Left lung (tissue), 14 donors: Measurements from ENCODE around the gene LRRC42. TPM values are rescaled to one million over a fixed set of nuclear protein-coding genes. Genes with fewer than 3 reads are reported as not detected.

Experiments used
- ATAC-seq: fragments of 200-7000 bp; cut with Tn5 transposase; one replicate; pipeline ENCODE4 v1.9.1; 2020; ENCODE audit warnings: moderate library complexity
- DNase-seq, 4 donors: peaks; one replicate each; pipeline ENCODE4 v3.0.0-alpha.2; 2013 to 2020
- H3K27ac ChIP-seq, 2 donors: fragments of 200-600 bp; sonication (generic) in 1 of 2; one replicate each; pipeline versions ENCODE4 v1.5.0 to v1.8.0; 2020 to 2021
- H3K27me3 ChIP-seq, 2 donors: fragments of 200-600 bp; sonication (generic) in 1 of 2; one replicate each; pipeline versions ENCODE4 v1.5.0 to v1.8.0; 2020 to 2021
- H3K36me3 ChIP-seq, 2 donors: fragments of 200-600 bp; sonication (generic) in 1 of 2; one replicate each; pipeline versions ENCODE4 v1.5.0 to v1.8.0; 2020 to 2021
- H3K4me1 ChIP-seq, 2 donors: fragments of 200-600 bp; one replicate each; pipeline ENCODE4 v1.8.0; 2021
- H3K4me3 ChIP-seq, 2 donors: fragments of 200-600 bp; sonication (generic) in 1 of 2; one replicate each; pipeline versions ENCODE4 v1.5.0 to v1.8.0; 2020 to 2021; ENCODE audit warnings: mild to moderate bottlenecking in 1 of 2
- H3K9me3 ChIP-seq, 2 donors: fragments of 200-600 bp; sonication (generic) in 1 of 2; one replicate each; pipeline versions ENCODE4 v1.5.0 to v1.8.0; 2020 to 2021
- intact Hi-C, 2 donors: fragments of 100-400 bp; cut with DNase I; formaldehyde crosslinking; loops; one replicate each; pipeline versions ENCODE4 v1.11.2 to v1.14.2; 2022
- long read RNA-seq, 12 donors: library from polyadenylated mRNA in 2 of 12; unstranded in 2 of 12; transcript quantifications; one replicate each; pipeline ENCODE4 v2.0.0 and lab custom pipeline, GENCODE V29; 2019 to 2026
- polyA plus RNA-seq, 6 donors: library from polyadenylated mRNA; unstranded; fragments of 120-200 nt; gene quantifications; one replicate each; pipeline ENCODE4 v1.2.1, GENCODE V29; 2013; ENCODE audit not compliant: insufficient read length in 6 of 6
- total RNA-seq, 2 donors: library from RNA; stranded (reverse); fragmentation: NEBNext Ultra II Directional; extraction: Animal tissue kit (Norgen Biotek cat#: 25700); gene quantifications; one replicate each; pipeline ENCODE4 v1.2.1, GENCODE V29; 2021
- TF ChIP-seq, protein P1 (sequence below), 2 donors: fragments of 200-600 bp; sonication (generic) in 1 of 2; IDR thresholded peaks; one replicate each; pipeline versions ENCODE4 v1.5.0 to v1.8.0; 2021; ENCODE audit warnings: antibody characterized with exemption in 2 of 2
- donor health status: DM: no; HTN: yes; CAD: no.
- donor health status: DM: no; HTN: no; CAD: no.

The LRRC42 gene, protein sequence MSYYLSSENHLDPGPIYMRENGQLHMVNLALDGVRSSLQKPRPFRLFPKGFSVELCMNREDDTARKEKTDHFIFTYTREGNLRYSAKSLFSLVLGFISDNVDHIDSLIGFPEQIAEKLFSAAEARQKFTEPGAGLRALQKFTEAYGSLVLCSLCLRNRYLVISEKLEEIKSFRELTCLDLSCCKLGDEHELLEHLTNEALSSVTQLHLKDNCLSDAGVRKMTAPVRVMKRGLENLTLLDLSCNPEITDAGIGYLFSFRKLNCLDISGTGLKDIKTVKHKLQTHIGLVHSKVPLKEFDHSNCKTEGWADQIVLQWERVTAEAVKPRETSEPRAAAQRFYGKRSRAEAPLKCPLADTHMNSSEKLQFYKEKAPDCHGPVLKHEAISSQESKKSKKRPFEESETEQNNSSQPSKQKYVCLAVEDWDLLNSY
- 10 to 100 TPM; 18.0 to 21.9 TPM for total RNA-seq
- polyA plus RNA-seq = 10 to 100 TPM; 33.9 to 43.2 (median 36.0) TPM
- long read RNA-seq, donor 1, transcript LRRC42-205 (3 exons, 611 nt) = major isoform, 11 of 33 reads
- long read RNA-seq, donor 1, transcript LRRC42-201 (8 exons, 1,727 nt) = minor isoform, 8 of 33 reads
- long read RNA-seq, donor 1, transcript LRRC42-203 (9 exons, 2,037 nt) = minor isoform, 7 of 33 reads
- long read RNA-seq, donor 1, partial matches to known transcripts = 7 of 33 reads
- long read RNA-seq, donor 1, other reads (novel, unspliced or antisense) = 0 of 33 reads
- long read RNA-seq, donor 2, transcript LRRC42-203 (9 exons, 2,037 nt) = minor isoform, 6 of 23 reads
- long read RNA-seq, donor 2, transcript LRRC42-205 (3 exons, 611 nt) = major isoform, 10 of 23 reads
- long read RNA-seq, donor 2, transcript LRRC42-201 (8 exons, 1,727 nt) = minor isoform, 7 of 23 reads
- long read RNA-seq, donor 2, partial matches to known transcripts = 0 of 23 reads
- long read RNA-seq, donor 2, other reads (novel, unspliced or antisense) = 0 of 23 reads
- long read RNA-seq, donor 3, transcript LRRC42-203 (9 exons, 2,037 nt) = minor isoform, 5 of 23 reads
- long read RNA-seq, donor 3, transcript LRRC42-201 (8 exons, 1,727 nt) = major isoform, 7 of 23 reads
- long read RNA-seq, donor 3, partial matches to known transcripts = 7 of 23 reads
- long read RNA-seq, donor 3, other reads (novel, unspliced or antisense) = 0 of 23 reads
- long read RNA-seq, donor 4, transcript LRRC42-201 (8 exons, 1,727 nt) = major isoform, 7 of 22 reads
- long read RNA-seq, donor 4, transcript LRRC42-203 (9 exons, 2,037 nt) = minor isoform, 5 of 22 reads
- long read RNA-seq, donor 4, partial matches to known transcripts = 3 of 22 reads
- long read RNA-seq, donor 4, other reads (novel, unspliced or antisense) = 7 of 22 reads
- long read RNA-seq, donor 5, transcript LRRC42-203 (9 exons, 2,037 nt) = minor isoform, 5 of 14 reads
- long read RNA-seq, donor 5, transcript LRRC42-205 (3 exons, 611 nt) = major isoform, 6 of 14 reads
- long read RNA-seq, donor 5, partial matches to known transcripts = 0 of 14 reads
- long read RNA-seq, donor 5, other reads (novel, unspliced or antisense) = 0 of 14 reads
- long read RNA-seq, donor 6, transcript LRRC42-205 (3 exons, 611 nt) = major isoform, 8 of 22 reads
- long read RNA-seq, donor 6, transcript LRRC42-201 (8 exons, 1,727 nt) = major isoform, 8 of 22 reads
- long read RNA-seq, donor 6, transcript LRRC42-203 (9 exons, 2,037 nt) = minor isoform, 6 of 22 reads
- long read RNA-seq, donor 6, partial matches to known transcripts = 0 of 22 reads
- long read RNA-seq, donor 6, other reads (novel, unspliced or antisense) = 0 of 22 reads
- long read RNA-seq, donor 7, partial matches to known transcripts = 8 of 14 reads
- long read RNA-seq, donor 7, other reads (novel, unspliced or antisense) = 0 of 14 reads
- long read RNA-seq, donor 8, transcript LRRC42-203 (9 exons, 2,037 nt) = minor isoform, 5 of 20 reads
- long read RNA-seq, donor 8, transcript LRRC42-205 (3 exons, 611 nt) = major isoform, 8 of 20 reads
- long read RNA-seq, donor 8, partial matches to known transcripts = 5 of 20 reads
- long read RNA-seq, donor 8, other reads (novel, unspliced or antisense) = 0 of 20 reads
- long read RNA-seq, donor 9 = 0 reads
- long read RNA-seq, donor 10, partial matches to known transcripts = 1 of 10 reads
- long read RNA-seq, donor 10, other reads (novel, unspliced or antisense) = 3 of 10 reads
- long read RNA-seq, donor 11, transcript LRRC42-205 (3 exons, 611 nt) = minor isoform, 5 of 20 reads
- long read RNA-seq, donor 11, transcript LRRC42-203 (9 exons, 2,037 nt) = minor isoform, 6 of 20 reads
- long read RNA-seq, donor 11, transcript LRRC42-201 (8 exons, 1,727 nt) = major isoform, 9 of 20 reads
- long read RNA-seq, donor 11, partial matches to known transcripts = 0 of 20 reads
- long read RNA-seq, donor 11, other reads (novel, unspliced or antisense) = 0 of 20 reads
- long read RNA-seq, donor 12, transcript LRRC42-205 (3 exons, 611 nt) = major isoform, 6 of 9 reads
- long read RNA-seq, donor 12, partial matches to known transcripts = 0 of 9 reads
- long read RNA-seq, donor 12, other reads (novel, unspliced or antisense) = 0 of 9 reads

DNA sequence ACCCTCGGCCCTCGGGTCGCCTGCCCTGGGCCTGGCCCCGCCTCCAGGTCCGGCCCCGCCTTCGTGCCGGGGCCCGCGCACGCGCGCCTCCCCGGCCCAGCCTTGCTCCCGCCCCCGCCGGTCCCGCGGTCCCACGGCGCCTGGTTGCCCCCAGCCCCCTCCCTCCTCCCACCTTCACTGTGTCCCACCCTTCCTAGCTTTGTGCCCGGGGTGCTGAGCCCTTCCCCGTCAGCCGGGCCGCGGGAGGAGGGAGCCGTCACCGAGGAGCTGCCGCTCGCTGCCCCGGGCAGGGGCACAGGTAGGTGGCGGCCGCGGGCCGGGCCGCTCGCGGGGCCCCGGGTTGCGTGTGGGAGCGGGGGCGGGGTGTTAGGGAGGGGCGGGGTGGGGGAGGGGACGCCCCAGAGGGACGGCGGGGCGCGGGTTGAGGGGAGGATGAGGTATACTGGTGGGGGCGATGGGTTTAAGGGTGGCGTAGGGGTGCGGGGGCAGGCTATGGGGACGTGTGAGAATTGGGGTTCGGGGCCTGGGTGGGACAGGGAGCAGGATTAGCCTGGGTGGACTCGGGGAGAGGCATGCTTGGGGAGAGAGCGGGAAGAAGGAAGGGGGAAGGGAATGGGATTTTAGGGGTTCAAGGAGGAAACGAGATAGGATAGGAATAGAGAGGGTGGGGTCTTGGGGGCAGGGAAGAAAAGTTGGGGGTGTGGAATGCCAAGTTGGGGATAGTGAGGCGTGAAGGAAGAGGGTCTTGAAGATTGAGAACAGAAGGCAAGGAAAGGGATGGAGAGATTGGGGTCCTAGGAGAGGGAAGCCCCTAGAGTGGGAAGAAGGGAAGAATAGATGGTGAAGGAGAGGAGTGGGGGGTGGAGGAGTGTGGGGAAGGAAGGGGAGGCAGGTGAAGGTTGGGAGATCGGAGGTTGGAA, at the start of gene LRRC42:
Gene LRRC42, plus strand, starts transcription at position 99 of the 920 bp plus-strand sequence. CDS start 5,650 bp downstream, outside the sequence.
- Histone ChIP-seq H3K4me1 (peaks cover 7 to 32% of the 10 kb centered on the region in 2 donors), H3K27ac (peak within 1 kb of the TSS; percentile 87), H3K4me3 (peak within 1 kb of the TSS; percentile 79 to 82), H3K27me3 (no peaks in the 10 kb centered on the region), H3K36me3 (peaks cover 0 to 3% of the 10 kb centered on the region in 2 donors), H3K9me3 (no peaks in the 10 kb centered on the region)
- intact Hi-C loops = loop anchor here in 1 of 2 donors (5.0 kb wide), 1 partner anchor 69 kb away; no protein-coding TSS in a partner anchor
- DNase-seq = no peak
- TF ChIP-seq, protein P1, sequence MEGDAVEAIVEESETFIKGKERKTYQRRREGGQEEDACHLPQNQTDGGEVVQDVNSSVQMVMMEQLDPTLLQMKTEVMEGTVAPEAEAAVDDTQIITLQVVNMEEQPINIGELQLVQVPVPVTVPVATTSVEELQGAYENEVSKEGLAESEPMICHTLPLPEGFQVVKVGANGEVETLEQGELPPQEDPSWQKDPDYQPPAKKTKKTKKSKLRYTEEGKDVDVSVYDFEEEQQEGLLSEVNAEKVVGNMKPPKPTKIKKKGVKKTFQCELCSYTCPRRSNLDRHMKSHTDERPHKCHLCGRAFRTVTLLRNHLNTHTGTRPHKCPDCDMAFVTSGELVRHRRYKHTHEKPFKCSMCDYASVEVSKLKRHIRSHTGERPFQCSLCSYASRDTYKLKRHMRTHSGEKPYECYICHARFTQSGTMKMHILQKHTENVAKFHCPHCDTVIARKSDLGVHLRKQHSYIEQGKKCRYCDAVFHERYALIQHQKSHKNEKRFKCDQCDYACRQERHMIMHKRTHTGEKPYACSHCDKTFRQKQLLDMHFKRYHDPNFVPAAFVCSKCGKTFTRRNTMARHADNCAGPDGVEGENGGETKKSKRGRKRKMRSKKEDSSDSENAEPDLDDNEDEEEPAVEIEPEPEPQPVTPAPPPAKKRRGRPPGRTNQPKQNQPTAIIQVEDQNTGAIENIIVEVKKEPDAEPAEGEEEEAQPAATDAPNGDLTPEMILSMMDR (IDR thresholded peaks at IDR 0.05) = no peak
- peak; percentile 87 for ATAC-seq

DNA sequence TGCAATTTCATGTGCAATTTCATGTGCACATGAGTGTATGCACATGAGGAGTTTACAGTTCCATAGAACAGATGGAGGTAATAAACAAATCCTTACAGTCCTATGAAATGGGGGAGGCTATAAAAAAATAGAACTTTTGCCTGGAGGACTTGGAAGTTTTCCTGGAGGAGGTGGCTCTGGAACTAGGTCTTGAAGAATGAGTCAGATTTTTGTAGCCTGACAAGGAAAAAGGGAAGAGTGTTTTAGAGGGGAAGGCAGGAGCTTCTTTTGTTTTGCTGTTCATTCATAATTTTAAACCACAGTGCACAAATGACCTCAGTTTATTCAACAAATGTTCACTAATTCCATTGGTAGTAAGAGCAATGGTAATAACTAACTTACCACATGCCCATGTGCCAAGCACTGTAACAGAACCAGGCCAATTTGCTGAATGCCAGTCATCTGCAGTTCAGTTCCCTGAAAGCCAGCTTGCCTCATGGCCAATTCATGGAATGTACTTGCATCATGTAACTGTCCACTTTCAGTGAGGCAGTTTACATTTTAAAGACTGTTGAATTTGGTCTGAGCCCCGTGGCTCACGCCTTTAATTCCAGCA, 49.4 kb upstream of the LRRC42 start:
- Histone ChIP-seq H3K4me3 (no peak overlapping the region), H3K36me3 (no peaks in the 10 kb centered on the region), H3K27ac (peak overlapping the region; percentile 19 to 34), H3K27me3 (no peaks in the 10 kb centered on the region), H3K9me3 (no peaks in the 10 kb centered on the region), H3K4me1 (peaks cover 15 to 16% of the 10 kb centered on the region in 2 donors)
- no peak for DNase-seq
- intact Hi-C loops = no loop called here
- peak; percentile 20 for ATAC-seq
- TF ChIP-seq, protein P1 (IDR thresholded peaks at IDR 0.05) = no peak

DNA sequence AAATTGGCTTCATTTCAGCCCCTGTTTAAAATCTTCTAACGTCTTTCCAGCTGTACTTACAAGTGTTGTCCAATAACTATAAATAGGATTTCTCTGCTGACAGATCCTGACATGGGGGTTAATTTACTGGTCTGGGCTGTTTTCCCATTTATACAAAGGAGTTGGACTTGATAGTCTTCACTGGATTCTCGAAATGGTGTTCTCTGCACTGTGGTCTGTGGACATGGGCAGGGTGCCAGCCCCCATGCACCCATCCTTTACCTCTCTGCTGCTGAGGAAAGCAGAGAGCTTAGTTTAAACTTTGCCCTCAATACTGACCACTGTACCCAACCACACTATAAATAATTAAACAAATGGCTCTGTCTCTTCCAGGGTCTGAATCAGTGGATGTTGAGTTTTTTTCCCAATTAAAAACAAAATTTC, 46.9 kb upstream of the LRRC42 start:
- no peak overlapping the region for H3K4me3 ChIP-seq
- intact Hi-C loops = no loop called here

More for the DNA sequence above, 46.9 kb upstream of the LRRC42 start:
- Histone ChIP-seq H3K27me3 (no peaks in the 10 kb centered on the region), H3K9me3 (no peaks in the 10 kb centered on the region), H3K27ac (no peak overlapping the region), H3K4me1 (peaks cover 0 to 15% of the 10 kb centered on the region in 2 donors), H3K36me3 (no peaks in the 10 kb centered on the region)
- DNase-seq (peak in 3 of 4 donors; percentile 19 to 52 (median 46)), ATAC-seq (peak; percentile 42)
- TF ChIP-seq, protein P1 (IDR thresholded peaks at IDR 0.05) = no peak
